Stimulated activated CD8-positive, alpha-beta memory T cell treated with anti-CD3 and anti-CD28 coated beads, Interleukin-2, amount 100 ng/mL, for 1 hour (primary cell): ENCODE measurements around the gene PTPRN2.

ENCODE experiments used
- DNase-seq, 2 donors: peaks; one replicate each; pipeline ENCODE4 v3.0.0-alpha.2; 2020; ENCODE audit warnings: low read depth in 2 of 2

Gene PTPRN2

GRCh38 chr7:158117341-158118222 is 470.0 kb downstream of the PTPRN2 start:
- no peak for DNase-seq

DNA sequence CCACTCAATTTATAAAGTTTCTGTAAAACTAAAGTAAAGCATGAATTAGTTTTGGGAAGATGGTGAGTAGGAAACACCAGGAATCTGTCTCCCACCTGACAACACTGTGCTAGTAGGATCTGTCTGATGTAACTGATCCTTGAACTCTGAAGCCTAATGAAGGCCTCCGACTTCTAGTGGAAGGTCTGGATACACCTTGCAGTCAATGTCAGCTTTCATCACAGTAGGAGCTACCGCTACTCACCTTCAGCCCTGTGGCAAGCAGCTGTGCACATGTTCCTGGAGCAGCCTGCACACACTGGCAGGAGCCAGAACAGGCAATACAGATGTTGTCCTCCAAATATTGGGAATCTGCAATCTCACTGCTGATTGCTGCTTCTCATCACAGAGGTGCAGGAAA is 471.4 kb downstream of the PTPRN2 start:
- no peak for DNase-seq

GRCh38 chr7:158114056-158114850 is 473.4 kb downstream of the PTPRN2 start:
- no peak for DNase-seq

DNA sequence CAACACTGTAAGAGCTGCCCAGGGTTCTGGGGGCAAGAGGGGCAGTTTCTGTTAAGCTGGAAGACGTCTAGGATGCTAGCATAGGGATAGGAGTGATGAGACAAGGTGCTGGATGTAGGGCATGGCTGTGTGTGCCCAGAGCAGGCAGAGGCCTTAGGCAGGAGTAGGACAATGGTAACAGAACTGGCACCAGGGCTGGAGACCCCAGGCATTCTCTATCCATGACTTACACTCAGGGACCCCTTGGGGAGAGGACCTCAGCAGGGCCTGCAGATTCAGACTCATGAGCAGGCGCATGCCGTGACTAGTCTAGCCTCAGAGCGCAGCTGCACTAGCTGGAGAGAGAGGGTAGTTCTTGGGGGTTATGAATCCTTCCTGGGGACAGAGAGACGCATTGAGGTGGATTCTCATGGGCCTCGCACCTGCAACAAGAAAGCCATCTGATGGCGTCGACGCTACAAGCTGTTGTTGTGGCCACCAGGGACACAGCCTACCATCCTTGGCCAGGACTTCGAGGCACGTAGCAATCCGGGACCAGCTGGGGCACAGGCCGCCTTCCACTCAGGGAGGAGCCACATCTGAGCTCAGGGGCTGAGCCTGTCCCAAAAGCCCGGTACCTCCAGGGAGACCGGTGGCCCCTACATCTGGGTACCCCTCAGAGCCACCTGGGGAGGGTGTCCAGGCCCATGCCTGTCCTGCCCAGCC is 474.1 kb downstream of the PTPRN2 start:
- DNase-seq, result no peak

- DNase-seq, result no peak
Measured at GRCh38 chr7:158112571-158113320, 474.9 kb downstream of the PTPRN2 start.

GRCh38 chr7:158111906-158112570 is 475.6 kb downstream of the PTPRN2 start:
- DNase-seq, result no peak

GRCh38 chr7:158111049-158111751 is 476.4 kb downstream of the PTPRN2 start:
- DNase-seq, result no peak

DNA sequence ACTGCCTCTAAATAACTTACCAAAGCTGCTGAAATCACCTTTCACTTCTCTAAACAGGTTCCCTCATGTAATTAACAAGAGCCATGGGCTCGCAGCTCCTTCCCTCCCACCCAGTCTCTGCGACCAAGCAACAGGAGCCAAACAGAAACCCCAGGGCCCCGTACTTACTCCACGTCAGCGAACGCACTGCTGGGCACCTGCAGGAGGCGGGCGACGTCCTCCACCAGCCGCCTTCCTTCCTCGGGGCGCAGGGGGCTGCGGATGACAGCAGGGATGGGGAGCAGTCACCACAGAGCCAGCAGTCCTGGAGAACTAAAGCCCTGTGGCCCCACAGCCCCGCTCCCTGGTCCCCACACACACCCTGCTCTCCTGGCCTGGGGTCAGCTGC is 477.0 kb downstream of the PTPRN2 start:
- no peak for DNase-seq

DNA sequence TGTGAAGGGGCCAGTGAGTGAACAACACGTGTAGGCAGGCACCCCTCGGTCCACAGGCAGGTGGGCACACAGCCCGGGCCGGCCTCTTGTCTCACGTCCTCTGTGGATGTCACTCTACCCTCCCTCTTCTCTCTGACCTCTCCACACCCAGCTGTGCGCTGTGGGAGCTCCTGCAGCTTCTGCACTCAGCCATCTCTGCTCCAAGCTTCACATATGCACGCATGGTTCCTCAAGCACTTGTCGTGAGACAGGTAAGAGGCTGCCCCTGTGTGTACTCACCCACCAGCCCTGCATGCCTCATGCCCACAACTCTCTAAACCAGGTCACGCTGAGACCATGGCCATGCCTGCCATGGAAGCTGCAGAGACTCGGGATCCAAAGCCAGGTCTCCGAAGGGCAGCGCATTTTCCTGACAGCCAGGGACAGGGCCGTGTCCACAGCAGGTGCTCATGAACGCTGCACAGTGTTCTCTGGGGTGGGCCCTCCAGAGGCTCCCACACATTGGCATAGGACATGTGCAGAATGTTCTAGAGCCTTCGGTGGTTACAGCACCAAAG is 477.5 kb downstream of the PTPRN2 start:
- no peak for DNase-seq

DNA sequence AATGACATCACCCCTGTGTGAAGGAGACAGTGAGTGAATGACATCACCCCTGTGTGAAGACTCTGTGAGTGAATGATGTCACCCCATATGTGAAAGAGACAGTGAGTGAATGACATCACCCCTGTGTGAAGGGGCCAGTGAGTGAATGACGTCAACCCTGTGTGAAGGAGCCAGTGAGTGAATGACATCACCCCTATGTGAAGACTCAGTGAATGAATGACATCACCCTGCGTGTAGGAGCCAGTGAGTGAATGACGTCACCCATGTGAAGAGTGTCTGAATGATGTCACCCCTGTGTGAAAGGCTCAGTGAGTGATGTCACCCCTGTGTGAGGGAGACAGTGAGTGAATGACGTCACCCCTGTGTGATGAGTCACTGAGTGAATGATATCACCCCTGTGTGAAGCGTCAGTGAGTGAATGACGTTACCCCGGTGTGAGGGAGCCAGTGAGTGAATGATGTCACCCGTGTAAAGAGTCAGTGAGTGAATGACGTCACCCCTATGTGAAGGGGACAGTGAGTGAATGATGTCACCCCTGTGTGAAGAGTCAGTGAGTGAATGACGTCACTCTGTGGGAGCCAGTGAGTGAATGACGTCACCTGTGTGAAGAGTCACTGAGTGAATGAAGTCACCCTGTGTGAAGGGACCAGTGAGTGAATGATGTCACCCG is 478.1 kb downstream of the PTPRN2 start:
- DNase-seq, result no peak

GRCh38 chr7:158108646-158109293 is 478.9 kb downstream of the PTPRN2 start:
- no peak for DNase-seq

GRCh38 chr7:158107806-158108205 is 479.8 kb downstream of the PTPRN2 start:
- no peak for DNase-seq

DNA sequence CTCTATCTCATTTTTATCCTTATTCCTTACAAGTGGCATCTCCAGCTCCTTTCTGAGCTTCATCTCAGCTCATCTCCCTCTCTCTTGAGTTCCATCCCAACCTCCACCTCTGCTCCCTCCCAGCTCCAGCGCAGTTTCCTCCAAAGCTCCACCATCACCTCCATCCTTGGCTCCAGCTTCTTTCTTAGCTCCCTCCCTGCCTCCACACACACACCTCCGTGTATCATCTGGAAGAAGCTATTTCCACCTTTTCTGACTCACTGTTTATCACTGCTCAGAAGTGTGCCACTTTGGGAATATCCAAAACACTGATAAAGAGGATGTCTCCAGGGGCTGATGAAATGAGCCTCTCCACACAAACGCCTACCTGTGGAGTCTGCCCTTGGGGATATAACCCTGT is 481.4 kb downstream of the PTPRN2 start:
- DNase-seq, result no peak

GRCh38 chr7:158103378-158103777 is 484.2 kb downstream of the PTPRN2 start:
- no peak for DNase-seq

GRCh38 chr7:158102897-158103296 is 484.7 kb downstream of the PTPRN2 start:
- DNase-seq, result no peak

- no peak for DNase-seq
Measured at GRCh38 chr7:158101821-158102450, 485.7 kb downstream of the PTPRN2 start.

- DNase-seq, result no peak
Measured at GRCh38 chr7:158098125-158099030, 489.2 kb downstream of the PTPRN2 start.
